Osteocyte (in vitro differentiated cells): Measurements from ENCODE around the gene ANKS4B. TPM values are rescaled to one million over a fixed set of nuclear protein-coding genes. Genes with fewer than 3 reads are reported as not detected.
"Not testable (repeated sequence)": the region's sequence is repeated elsewhere in the genome, so short reads cannot be mapped to it uniquely, and the experiment has no call there.

Experiments used
- DNase-seq: peaks from one replicate; pipeline ENCODE4 v3.0.0; 2021; ENCODE audit warnings: mixed read lengths; ENCODE audit not compliant: unreplicated experiment; ENCODE audit errors: extremely low spot score
- H3K27ac Mint-ChIP-seq: one replicate; pipeline ENCODE4 v1.8.0; 2021; ENCODE audit warnings: mild to moderate bottlenecking, mixed read lengths; ENCODE audit not compliant: unreplicated experiment
- H3K27me3 Mint-ChIP-seq: one replicate; pipeline ENCODE4 v1.8.0; 2021; ENCODE audit warnings: mixed read lengths; ENCODE audit not compliant: unreplicated experiment
- H3K36me3 Mint-ChIP-seq: one replicate; pipeline ENCODE4 v1.8.0; 2021; ENCODE audit warnings: mixed read lengths; ENCODE audit not compliant: unreplicated experiment
- H3K4me1 Mint-ChIP-seq: one replicate; pipeline ENCODE4 v1.8.0; 2021; ENCODE audit warnings: mixed read lengths; ENCODE audit not compliant: unreplicated experiment
- H3K4me3 Mint-ChIP-seq: one replicate; pipeline ENCODE4 v1.8.0; 2021; ENCODE audit warnings: mild to moderate bottlenecking, moderate library complexity, mixed read lengths; ENCODE audit not compliant: unreplicated experiment
- H3K9me3 Mint-ChIP-seq: one replicate; pipeline ENCODE4 v1.8.0; 2021; ENCODE audit warnings: mixed read lengths; ENCODE audit not compliant: unreplicated experiment
- CTCF ChIP-seq: fragments of 200-600 bp; sonication (generic); IDR thresholded peaks from 2 replicates; pipeline ENCODE4 v1.5.0; 2021; ENCODE audit warnings: antibody characterized with exemption, mild to moderate bottlenecking, moderate library complexity
- total RNA-seq: library from RNA; stranded (reverse); gene quantifications from 2 replicates; pipeline ENCODE4 v1.2.1, GENCODE V29; 2021

Gene ANKS4B
- total RNA-seq, 1 donor from 2014 or later, result not detected

- H3K9me3 Mint-ChIP-seq, result no peaks in the 10 kb centered on the region
- no peaks in the 10 kb centered on the region for H3K4me1 Mint-ChIP-seq
- no peak overlapping the region for H3K4me3 Mint-ChIP-seq
- no peaks in the 10 kb centered on the region for H3K36me3 Mint-ChIP-seq
- H3K27ac Mint-ChIP-seq, result no peak overlapping the region
- peaks cover 18% of the 10 kb centered on the region for H3K27me3 Mint-ChIP-seq
- no peak for DNase-seq
- TF ChIP-seq CTCF, result no peak
Observed at GRCh38 chr16:21236831-21237230, 3.3 kb downstream of the ANKS4B start.

- no peaks in the 10 kb centered on the region for H3K4me1 Mint-ChIP-seq
- no peak overlapping the region for H3K4me3 Mint-ChIP-seq
- no peak overlapping the region for H3K27ac Mint-ChIP-seq
- peak; percentile 10 for DNase-seq
- no peak for TF ChIP-seq CTCF
- H3K9me3 Mint-ChIP-seq, result no peaks in the 10 kb centered on the region
- H3K27me3 Mint-ChIP-seq, result peaks cover 14% of the 10 kb centered on the region
- H3K36me3 Mint-ChIP-seq, result no peaks in the 10 kb centered on the region
Observed at GRCh38 chr16:21239646-21240045, 6.1 kb downstream of the ANKS4B start.

GRCh38 chr16:21242756-21243155, 9.3 kb downstream of the ANKS4B start:
- no peak overlapping the region for H3K27ac Mint-ChIP-seq
- no peak overlapping the region for H3K4me3 Mint-ChIP-seq
- no peak for TF ChIP-seq CTCF
- no peaks in the 10 kb centered on the region for H3K9me3 Mint-ChIP-seq
- no peaks in the 10 kb centered on the region for H3K36me3 Mint-ChIP-seq
- H3K27me3 Mint-ChIP-seq, result peaks cover 23% of the 10 kb centered on the region
- DNase-seq, result no peak
- H3K4me1 Mint-ChIP-seq, result no peaks in the 10 kb centered on the region

- H3K4me1 Mint-ChIP-seq, result no peaks in the 10 kb centered on the region
- H3K4me3 Mint-ChIP-seq, result no peak overlapping the region
- peak; percentile 11 for DNase-seq
- no peak for TF ChIP-seq CTCF
- H3K27me3 Mint-ChIP-seq, result peaks cover 25% of the 10 kb centered on the region
- no peaks in the 10 kb centered on the region for H3K36me3 Mint-ChIP-seq
- H3K9me3 Mint-ChIP-seq, result no peaks in the 10 kb centered on the region
- H3K27ac Mint-ChIP-seq, result no peak overlapping the region
Observed at GRCh38 chr16:21244518-21245215, 11.2 kb downstream of the ANKS4B start.

- peak; percentile 11 for DNase-seq
- H3K27ac Mint-ChIP-seq, H3K9me3 Mint-ChIP-seq, H3K4me3 Mint-ChIP-seq, H3K4me1 Mint-ChIP-seq, H3K36me3 Mint-ChIP-seq: not testable (repeated sequence)
- H3K27me3 Mint-ChIP-seq, result peaks cover 36% of the 10 kb centered on the region
Observed at GRCh38 chr16:21248179-21248578, 14.7 kb downstream of the ANKS4B start.
